K562 (cell line): ENCODE results near the gene THRSP. TPM values are rescaled to one million over a fixed set of nuclear protein-coding genes. Genes with fewer than 3 reads are reported as not detected.
A peak's percentile ranks its signal among the peaks of the same experiment; 100 is the strongest.

Experiments
- BCOR ChIP-seq: fragments of 450-650 bp; IDR thresholded peaks from 2 replicates; pipeline ENCODE4 v1.6.1; 2016
- GATA2 ChIP-seq: sonication (generic); formaldehyde crosslinking; IDR thresholded peaks from 2 replicates; pipeline ENCODE4 v1.4.0; 2020; ENCODE audit warnings: mild to moderate bottlenecking, missing genetic modification reagents
- ILF3 ChIP-seq: fragments of 450-650 bp; IDR thresholded peaks from 2 replicates; pipeline ENCODE4 v1.6.1; 2018; ENCODE audit warnings: antibody characterized with exemption, mild to moderate bottlenecking, moderate library complexity, borderline replicate concordance
- KLF1 ChIP-seq: fragments of 450-650 bp; IDR thresholded peaks from 2 replicates; pipeline ENCODE4 v1.6.1; 2016; ENCODE audit warnings: missing genetic modification characterization, missing compliant biosample characterization
- NR1H2 ChIP-seq: sonication (generic); formaldehyde crosslinking; IDR thresholded peaks from 2 replicates; pipeline ENCODE4 v1.4.0; 2020; ENCODE audit warnings: mild to moderate bottlenecking, missing genetic modification reagents
- NRF1 ChIP-seq, 2 experiments: fragments of 450-650 bp; IDR thresholded peaks in 1 of 2; conservative IDR thresholded peaks in 1 of 2; 2 replicates each; pipeline ENCODE4 v1.6.1; 2014; ENCODE audit warnings: mild to moderate bottlenecking in 2 of 2
- RHOXF2B ChIP-seq: fragments of 250-450 bp; sonication (Bioruptor Pico); conservative IDR thresholded peaks from 2 replicates; pipeline ENCODE4 v1.5.1; 2021
- SMAD4 ChIP-seq: fragments of 250-450 bp; sonication (Bioruptor Pico); conservative IDR thresholded peaks from 2 replicates; pipeline ENCODE4 v1.8.0; 2021; ENCODE audit warnings: inconsistent platforms, mild to moderate bottlenecking, moderate library complexity
- SRSF9 ChIP-seq: fragments of 200-400 bp; formaldehyde crosslinking; IDR thresholded peaks from 2 replicates; pipeline ENCODE4 v1.6.1; 2017; ENCODE audit warnings: low read depth, low read length, borderline replicate concordance
- ZFX ChIP-seq: sonication (generic); formaldehyde crosslinking; IDR thresholded peaks from 2 replicates; pipeline ENCODE4 v1.8.0; 2022; ENCODE audit warnings: mild to moderate bottlenecking, missing genetic modification reagents, moderate library complexity
- ZSCAN32 ChIP-seq: fragments of 450-650 bp; formaldehyde crosslinking; IDR thresholded peaks from 2 replicates; pipeline ENCODE4 v1.4.0; 2020; ENCODE audit warnings: mild to moderate bottlenecking, moderate library complexity
- polyA plus RNA-seq, 8 experiments: library from polyadenylated mRNA; depleted of rRNA in 4 of 8; stranded (reverse) in 5 of 8; unstranded in 3 of 8; fragments of >200 nt; fragmentation: Nextera tagmentation in 2 of 8; fragmentation: Illumina TruSeq in 1 of 8; extraction: Ambion mirVana in 2 of 8; extraction: Trizol in 1 of 8; gene quantifications; 2 replicates each; pipeline versions ENCODE4 v1.2.1 to v1.2.3, GENCODE V29; 2011 to 2014; ENCODE audit warnings: inconsistent platforms in 1 of 8, missing spikeins in 1 of 8
- total RNA-seq, 7 experiments: library from RNA; depleted of rRNA in 6 of 7; stranded (reverse); fragments of >200 nt in 6 of 7; fragmentation: Illumina TruSeq in 2 of 7; extraction: Trizol in 2 of 7; gene quantifications; 2 replicates each; pipeline versions ENCODE4 v1.2.1 to v1.2.3, GENCODE V29; 2011 to 2021; ENCODE audit warnings: low replicate concordance in 1 of 7
- TF ChIP-seq, protein P1 (sequence below): fragments of 250-450 bp; sonication (Bioruptor Pico); IDR thresholded peaks from 2 replicates; pipeline ENCODE4 v1.4.0; 2020; ENCODE audit warnings: mild to moderate bottlenecking

THRSP gene
- total and polyA plus RNA-seq, 9 of the 15 experiments (the other 6 are each of a cell fraction or from before 2014, with no cell fraction given) = 0.23 to 0.56 (median 0.31) TPM; not detected in 2

DNA sequence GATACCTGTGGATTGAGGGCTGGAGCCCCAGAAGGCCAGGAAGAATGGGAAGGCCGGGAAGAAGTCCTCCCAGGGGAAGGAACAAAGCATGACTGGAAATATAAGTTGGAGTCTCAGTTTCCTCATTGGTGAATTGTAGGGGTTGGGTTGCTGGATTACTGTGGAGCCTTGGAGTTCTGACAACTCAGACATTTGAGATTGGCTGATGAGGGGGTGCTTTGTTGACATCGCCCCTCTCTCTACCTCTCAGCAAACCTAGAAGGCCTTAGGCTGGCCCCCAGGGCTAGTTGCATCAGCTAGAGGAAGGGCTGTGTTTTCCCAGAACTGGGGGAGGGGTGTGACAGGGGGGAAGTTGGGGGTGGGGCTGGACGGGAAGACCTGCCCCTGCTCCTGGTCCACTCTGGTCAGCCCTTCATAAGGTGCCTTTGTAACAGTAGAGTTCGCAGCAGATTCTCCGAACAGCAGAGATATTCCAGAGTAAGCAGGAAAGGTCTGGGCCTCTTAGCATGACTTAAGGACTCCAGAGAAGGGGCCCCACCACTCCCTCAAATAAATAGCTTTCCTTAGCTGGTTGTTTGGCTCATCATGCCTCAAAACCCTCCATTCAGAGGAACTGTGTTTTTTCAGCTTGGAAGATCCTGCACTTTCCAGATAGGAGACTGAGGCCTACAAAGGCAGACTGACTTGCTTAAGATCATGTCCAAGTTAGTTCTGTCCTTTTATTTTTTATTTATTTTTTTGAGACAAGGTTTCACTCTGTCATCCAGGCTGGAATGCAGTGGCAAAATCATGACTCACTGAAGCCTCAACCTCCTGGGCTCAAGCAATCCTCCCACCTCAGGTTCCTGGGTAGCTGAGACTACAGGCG is 12.5 kb upstream of the THRSP start (continued):
- TF ChIP-seq NRF1 (conservative IDR thresholded peaks at IDR 0.05 in 1 of 2, IDR thresholded peaks at IDR 0.05 in 1 of 2) (no peak), SRSF9 (no peak), KLF1 (tag) (no peak), ILF3 (no peak), ZFX (peak; percentile 49; the same call in 1 of the 2 replicates), GATA2 (CRISPR knock-in tag) (no peak), BCOR (no peak), RHOXF2B (no peak), ZSCAN32 (0 out of 2 replicates have a peak, but pooled peaks have one; percentile 23), SMAD4 (peak; percentile 78), NR1H2 (no peak)
- TF ChIP-seq, protein P1, sequence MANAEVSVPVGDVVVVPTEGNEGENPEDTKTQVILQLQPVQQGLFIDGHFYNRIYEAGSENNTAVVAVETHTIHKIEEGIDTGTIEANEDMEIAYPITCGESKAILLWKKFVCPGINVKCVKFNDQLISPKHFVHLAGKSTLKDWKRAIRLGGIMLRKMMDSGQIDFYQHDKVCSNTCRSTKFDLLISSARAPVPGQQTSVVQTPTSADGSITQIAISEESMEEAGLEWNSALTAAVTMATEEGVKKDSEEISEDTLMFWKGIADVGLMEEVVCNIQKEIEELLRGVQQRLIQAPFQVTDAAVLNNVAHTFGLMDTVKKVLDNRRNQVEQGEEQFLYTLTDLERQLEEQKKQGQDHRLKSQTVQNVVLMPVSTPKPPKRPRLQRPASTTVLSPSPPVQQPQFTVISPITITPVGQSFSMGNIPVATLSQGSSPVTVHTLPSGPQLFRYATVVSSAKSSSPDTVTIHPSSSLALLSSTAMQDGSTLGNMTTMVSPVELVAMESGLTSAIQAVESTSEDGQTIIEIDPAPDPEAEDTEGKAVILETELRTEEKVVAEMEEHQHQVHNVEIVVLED = 0 out of 2 replicates have a peak, but pooled peaks have one; percentile 34
